Neural crest cell (in vitro differentiated cells): ENCODE data around the gene PRKAR2B. TPM values are rescaled to one million over a fixed set of nuclear protein-coding genes. Genes with fewer than 3 reads are reported as not detected.

Source experiments
- DNase-seq: peaks from one replicate; pipeline ENCODE4 v3.0.0; 2021; ENCODE audit warnings: low read depth, mixed read lengths, low spot score
- H3K27ac Mint-ChIP-seq: one replicate; pipeline ENCODE4 v1.8.0; 2021; ENCODE audit warnings: mild to moderate bottlenecking, mixed read lengths; ENCODE audit not compliant: unreplicated experiment
- H3K27me3 Mint-ChIP-seq: 2 replicates; pipeline ENCODE4 v1.8.0; 2021; ENCODE audit warnings: low read depth, mild to moderate bottlenecking, mixed read lengths
- H3K36me3 Mint-ChIP-seq: 2 replicates; pipeline ENCODE4 v1.8.0; 2021; ENCODE audit warnings: low read depth, mild to moderate bottlenecking, mixed read lengths
- H3K4me1 Mint-ChIP-seq: 2 replicates; pipeline ENCODE4 v1.8.0; 2021; ENCODE audit warnings: mixed read lengths
- H3K4me3 Mint-ChIP-seq: one replicate; pipeline ENCODE4 v1.8.0; 2021; ENCODE audit warnings: mild to moderate bottlenecking, mixed read lengths
- H3K9me3 Mint-ChIP-seq: 2 replicates; pipeline ENCODE4 v1.8.0; 2021; ENCODE audit warnings: mixed read lengths
- CTCF ChIP-seq: fragments of 200-600 bp; sonication (generic); conservative IDR thresholded peaks from 2 replicates; pipeline ENCODE4 v1.5.0; 2021; ENCODE audit warnings: antibody characterized with exemption, mild to moderate bottlenecking
- total RNA-seq: library from RNA; stranded (reverse); gene quantifications from 2 replicates; pipeline ENCODE4 v1.2.1, GENCODE V29; 2021

Gene PRKAR2B
- total RNA-seq, 1 donor from 2014 or later: 14.4 TPM

GRCh38 chr7:107012691-107013090, 31.8 kb upstream of the PRKAR2B start:
- H3K9me3 Mint-ChIP-seq: no peaks in the 10 kb centered on the region
- no peak overlapping the region for H3K27ac Mint-ChIP-seq
- H3K27me3 Mint-ChIP-seq: no peaks in the 10 kb centered on the region

GRCh38 chr7:107014387-107015023, 30.0 kb upstream of the PRKAR2B start:
- peaks cover 6% of the 10 kb centered on the region for H3K4me1 Mint-ChIP-seq
- H3K27me3 Mint-ChIP-seq: no peaks in the 10 kb centered on the region
- H3K9me3 Mint-ChIP-seq: no peaks in the 10 kb centered on the region
- no peaks in the 10 kb centered on the region for H3K36me3 Mint-ChIP-seq
- TF ChIP-seq CTCF: no peak
- H3K4me3 Mint-ChIP-seq: no peak overlapping the region
- no peak overlapping the region for H3K27ac Mint-ChIP-seq
- no peak for DNase-seq

More at GRCh38 chr7:107012691-107013090, 31.8 kb upstream of the PRKAR2B start:
- Mint-ChIP-seq H3K36me3 (no peaks in the 10 kb centered on the region), H3K4me1 (peaks cover 6% of the 10 kb centered on the region), H3K4me3 (no peak overlapping the region)
- DNase-seq: no peak
- no peak for TF ChIP-seq CTCF

GRCh38 chr7:107016312-107016711, 28.2 kb upstream of the PRKAR2B start:
- no peak for TF ChIP-seq CTCF
- H3K27ac Mint-ChIP-seq: peak overlapping the region; percentile 69
- no peaks in the 10 kb centered on the region for H3K9me3 Mint-ChIP-seq
- no peaks in the 10 kb centered on the region for H3K36me3 Mint-ChIP-seq
- H3K4me1 Mint-ChIP-seq: peaks cover 15% of the 10 kb centered on the region
- DNase-seq: no peak
- no peaks in the 10 kb centered on the region for H3K27me3 Mint-ChIP-seq
- H3K4me3 Mint-ChIP-seq: no peak overlapping the region

GRCh38 chr7:107017965-107018719, 26.4 kb upstream of the PRKAR2B start:
- DNase-seq: no peak
- H3K36me3 Mint-ChIP-seq: no peaks in the 10 kb centered on the region
- no peaks in the 10 kb centered on the region for H3K27me3 Mint-ChIP-seq
- no peak for TF ChIP-seq CTCF
- peaks cover 15% of the 10 kb centered on the region for H3K4me1 Mint-ChIP-seq
- no peak overlapping the region for H3K4me3 Mint-ChIP-seq
- H3K9me3 Mint-ChIP-seq: no peaks in the 10 kb centered on the region
- no peak overlapping the region for H3K27ac Mint-ChIP-seq

- H3K27ac Mint-ChIP-seq: no peak overlapping the region
- H3K4me3 Mint-ChIP-seq: no peak overlapping the region
- DNase-seq: no peak
- peaks cover 9% of the 10 kb centered on the region for H3K4me1 Mint-ChIP-seq
- H3K27me3 Mint-ChIP-seq: no peaks in the 10 kb centered on the region
- no peak for TF ChIP-seq CTCF
- peaks cover 2% of the 10 kb centered on the region for H3K9me3 Mint-ChIP-seq
- no peaks in the 10 kb centered on the region for H3K36me3 Mint-ChIP-seq
Observed at GRCh38 chr7:107020400-107020799, 24.1 kb upstream of the PRKAR2B start.
